ENCODE results near the gene VAMP4. TPM values are rescaled to one million over a fixed set of nuclear protein-coding genes. Genes with fewer than 3 reads are reported as not detected.

The VAMP4 gene
- polyA plus RNA-seq, 3 donors = 13.7 to 17.7 (median 16.5) TPM

DNA sequence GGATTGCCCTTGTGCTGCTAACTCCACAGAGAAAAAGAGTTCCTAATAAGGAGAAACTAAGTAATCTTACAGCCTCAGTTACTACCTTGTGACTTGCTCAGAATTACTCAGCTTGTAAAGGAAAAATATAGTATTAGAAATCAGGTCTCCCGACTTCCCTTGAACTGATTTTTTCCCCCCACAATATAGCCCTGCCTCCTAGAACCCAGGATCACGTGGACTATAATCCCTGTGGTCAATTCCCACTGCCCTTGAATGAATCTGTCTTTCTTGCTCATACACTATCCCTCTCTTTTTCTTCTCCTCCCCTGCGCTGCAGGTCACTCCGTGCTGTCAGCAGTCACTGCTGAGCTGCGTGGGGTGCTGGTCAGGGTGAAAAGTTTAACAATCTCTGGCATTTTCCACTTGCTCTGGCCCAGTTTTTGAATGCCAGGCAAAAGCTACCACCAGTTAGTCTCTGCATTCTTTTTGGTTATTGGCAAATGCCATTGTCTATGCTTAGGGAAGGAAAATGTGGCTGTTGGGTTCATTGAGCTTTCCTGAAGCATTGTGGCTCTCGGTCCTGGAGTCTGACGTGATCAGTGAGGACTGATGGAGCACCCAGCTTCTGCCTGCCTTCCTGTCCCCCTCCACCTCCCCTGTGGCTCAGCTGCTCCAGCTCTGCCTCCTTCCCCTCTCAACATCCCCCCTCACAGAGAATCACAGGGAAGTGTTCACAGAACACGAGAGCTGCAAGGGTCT is 87.5 kb downstream of the VAMP4 start:
- DNase-seq = no peak

DNA sequence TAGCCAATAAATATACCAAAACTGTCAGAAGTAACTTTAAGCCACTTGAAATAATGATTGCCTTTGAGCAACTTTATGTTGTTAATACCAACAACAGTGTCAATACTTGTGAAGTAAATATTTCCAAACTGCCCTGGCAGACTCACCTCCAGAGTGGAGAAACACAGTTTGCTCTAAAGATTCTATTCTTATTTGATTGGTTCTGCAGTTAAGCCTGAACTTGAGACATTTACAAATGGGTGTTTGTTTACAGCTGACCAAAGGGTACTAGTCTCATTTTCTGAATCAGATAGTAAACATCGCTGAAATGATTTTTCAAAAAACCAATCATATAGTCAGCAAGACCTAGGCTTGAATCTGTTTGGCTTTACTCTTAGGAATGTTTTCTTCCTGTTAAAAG is 88.1 kb downstream of the VAMP4 start:
- DNase-seq = no peak

DNA sequence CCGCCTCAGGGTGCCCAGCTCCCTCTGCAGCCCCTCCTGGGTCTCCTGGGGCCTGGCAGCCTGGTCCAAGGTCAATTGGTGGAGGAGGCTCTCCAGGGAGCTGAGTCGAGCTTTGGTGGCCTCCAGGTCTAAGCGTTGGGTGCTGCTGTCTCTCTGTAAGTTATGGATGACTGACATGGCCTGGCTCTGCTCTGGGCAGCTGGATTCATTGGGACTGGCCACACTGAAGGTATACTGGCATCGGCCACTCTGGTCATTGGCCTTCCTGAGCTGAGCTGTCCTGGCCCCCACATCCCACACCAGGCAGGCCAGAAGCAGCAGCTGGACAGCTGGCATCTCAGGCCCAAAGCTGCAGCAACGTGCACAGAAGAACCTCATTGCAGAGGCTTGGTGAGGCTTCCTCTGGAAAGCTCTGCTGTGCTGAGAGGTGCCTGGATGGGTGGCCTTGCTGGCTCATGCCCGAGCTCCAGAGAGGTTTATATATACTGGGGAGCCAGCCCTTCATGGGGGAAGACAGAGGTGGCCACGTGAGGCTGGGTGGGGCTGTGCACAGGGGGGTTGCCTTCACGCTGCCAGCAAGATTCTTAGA is 89.5 kb downstream of the VAMP4 start, which contains the start of gene MYOC:
Gene MYOC, minus strand, starts transcription at position 455 of the 589 bp plus-strand sequence. Its CDS starts 77 bp downstream, at position 378.
- DNase-seq = no peak

Other genes starting within 250 kb of the VAMP4 start
- gene MYOCOS, start 119.8 kb downstream of the VAMP4 start, polyA plus RNA-seq (ENCODE audit: insufficient read length in 3 of 3) = under 1 TPM; 0.57 to 0.90 (median 0.86) TPM
- gene MYOC, start 89.4 kb downstream of the VAMP4 start, polyA plus RNA-seq (ENCODE audit: insufficient read length in 3 of 3) = under 1 TPM; 0.16 to 0.28 (median 0.18) TPM
- 10 to 100 TPM; 37.1 to 38.0 (median 37.8) TPM for gene METTL13, start 39.6 kb upstream of the VAMP4 start, polyA plus RNA-seq (ENCODE audit: insufficient read length in 3 of 3)
- gene DNM3, start 99.4 kb upstream of the VAMP4 start, polyA plus RNA-seq (ENCODE audit: insufficient read length in 3 of 3) = 1 to 10 TPM; 4.1 to 6.3 (median 4.4) TPM